HG03439 (cell line): ENCODE results near the gene FRAS1.
"Not testable (repeated sequence)": the region's sequence is repeated elsewhere in the genome, so short reads cannot be mapped to it uniquely, and the experiment has no call there.

Experiments
- ATAC-seq: cut with Tn5 transposase; IDR thresholded peaks from one replicate; pipeline ENCODE4 v1.9.1; 2021; ENCODE audit warnings: mild to moderate bottlenecking, moderate library complexity; ENCODE audit not compliant: unreplicated experiment

FRAS1 gene

GRCh38 chr4:78482281-78482680 is 425.2 kb downstream of the FRAS1 start:
- ATAC-seq = no peak

GRCh38 chr4:78483811-78484210 is 426.7 kb downstream of the FRAS1 start:
- no peak for ATAC-seq

GRCh38 chr4:78484574-78484973 is 427.5 kb downstream of the FRAS1 start:
- ATAC-seq = no peak

GRCh38 chr4:78493731-78494130 is 436.6 kb downstream of the FRAS1 start:
- ATAC-seq = no peak

GRCh38 chr4:78496021-78496643 is 439.0 kb downstream of the FRAS1 start:
- ATAC-seq = no peak

- not testable (repeated sequence) for ATAC-seq
Measured at GRCh38 chr4:78506260-78506659, 449.1 kb downstream of the FRAS1 start.

GRCh38 chr4:78509043-78509442 is 451.9 kb downstream of the FRAS1 start:
- ATAC-seq = no peak

- no peak for ATAC-seq
Measured at GRCh38 chr4:78510108-78510507, 453.0 kb downstream of the FRAS1 start.

GRCh38 chr4:78510681-78511080 is 453.6 kb downstream of the FRAS1 start:
- no peak for ATAC-seq

- no peak for ATAC-seq
Measured at GRCh38 chr4:78512357-78512920, 455.3 kb downstream of the FRAS1 start.

- no peak for ATAC-seq
Measured at GRCh38 chr4:78513411-78513975, 456.4 kb downstream of the FRAS1 start.

GRCh38 chr4:78517050-78517652 is 460.0 kb downstream of the FRAS1 start:
- no peak for ATAC-seq

- no peak for ATAC-seq
Measured at GRCh38 chr4:78518561-78518960, 461.4 kb downstream of the FRAS1 start.

GRCh38 chr4:78519962-78520361 is 462.8 kb downstream of the FRAS1 start:
- no peak for ATAC-seq

GRCh38 chr4:78520808-78521226 is 463.7 kb downstream of the FRAS1 start:
- no peak for ATAC-seq

- ATAC-seq = no peak
Measured at GRCh38 chr4:78524009-78524408, 466.9 kb downstream of the FRAS1 start.

GRCh38 chr4:78525559-78525958 is 468.4 kb downstream of the FRAS1 start:
- ATAC-seq = no peak

GRCh38 chr4:78527103-78527502 is 470.0 kb downstream of the FRAS1 start:
- no peak for ATAC-seq

GRCh38 chr4:78527555-78527954 is 470.4 kb downstream of the FRAS1 start:
- ATAC-seq = no peak

- ATAC-seq = no peak
Measured at GRCh38 chr4:78528327-78528726, 471.2 kb downstream of the FRAS1 start.

- no peak for ATAC-seq
Measured at GRCh38 chr4:78529569-78530209, 472.6 kb downstream of the FRAS1 start.

- ATAC-seq = no peak
Measured at GRCh38 chr4:78532046-78532445, 474.9 kb downstream of the FRAS1 start.
